Gastroesophageal sphincter (tissue), 4 donors: ENCODE measurements around the gene RRBP1. TPM values are rescaled to one million over a fixed set of nuclear protein-coding genes. Genes with fewer than 3 reads are reported as not detected.
A peak's percentile ranks its signal among the peaks of the same experiment; 100 is the strongest.

Experiments used
- ATAC-seq: fragments of 150-250 bp; one replicate; pipeline ENCODE4 v1.9.1; 2016; ENCODE audit warnings: mild to moderate bottlenecking, moderate library complexity
- H3K27ac ChIP-seq, 4 donors: fragments of 200-600 bp; sonication (generic) in 3 of 4; 1 replicate in 3 of 4; 2 replicates in 1 of 4; pipeline ENCODE4 v1.5.1; 2016 to 2019
- H3K27me3 ChIP-seq: fragments of 200-600 bp; sonication (generic); one replicate; pipeline ENCODE4 v1.5.1; 2019
- H3K36me3 ChIP-seq, 2 donors: fragments of 200-600 bp; sonication (generic); one replicate each; pipeline ENCODE4 v1.5.1; 2019; ENCODE audit warnings: control low read depth in 1 of 2
- H3K4me1 ChIP-seq, 3 donors: fragments of 200-600 bp; sonication (generic); 1 replicate in 2 of 3; 2 replicates in 1 of 3; pipeline ENCODE4 v1.5.1; 2016 to 2019; ENCODE audit warnings: control low read depth in 2 of 3
- H3K4me3 ChIP-seq, 2 donors: fragments of 200-600 bp; sonication (generic); one replicate each; pipeline ENCODE4 v1.5.1; 2019; ENCODE audit warnings: mild to moderate bottlenecking in 1 of 2, moderate library complexity in 1 of 2
- H3K9me3 ChIP-seq, 3 donors: fragments of 200-600 bp; sonication (generic); one replicate each; pipeline ENCODE4 v1.5.1; 2017 to 2019; ENCODE audit warnings: control low read depth in 2 of 3
- EP300 ChIP-seq: sonication (generic); formaldehyde crosslinking; IDR thresholded peaks from one replicate; pipeline ENCODE4 v1.6.1; 2017; ENCODE audit warnings: antibody characterized with exemption, mild to moderate bottlenecking
- POLR2A ChIP-seq, 2 donors: fragments of 450-650 bp; IDR thresholded peaks; one replicate each; pipeline ENCODE4 v1.6.1; 2017; ENCODE audit warnings: antibody characterized with exemption in 2 of 2, mild to moderate bottlenecking in 2 of 2, moderate library complexity in 1 of 2
- POLR2AphosphoS5 ChIP-seq: sonication (generic); formaldehyde crosslinking; IDR thresholded peaks from one replicate; pipeline ENCODE4 v1.6.1; 2017; ENCODE audit warnings: antibody characterized with exemption
- WGBS, 2 donors: methylation state at CpG; one replicate each; pipeline ENCODE4 v1.1.5; 2018; ENCODE audit warnings: low coverage in 1 of 2; 5-methylcytosine and 5-hydroxymethylcytosine counted together
- total RNA-seq, 4 donors: library from RNA; depleted of rRNA; stranded (reverse); fragments of >200 nt; gene quantifications; one replicate each; pipeline ENCODE4 v1.1.0, GENCODE V29; 2016
- TF ChIP-seq, protein P1 (sequence below), 4 experiments: fragments of 200-600 bp in 2 of 4; fragments of 450-650 bp in 2 of 4; sonication (generic) in 1 of 4; IDR thresholded peaks; one replicate each; pipeline ENCODE4 v1.5.1; 2017 to 2019; ENCODE audit warnings: antibody characterized with exemption in 4 of 4, mild to moderate bottlenecking in 2 of 4, moderate library complexity in 2 of 4

Gene RRBP1
- total RNA-seq, 4 donors from 2014 or later, result 61.2 to 89.8 (median 64.7) TPM

DNA sequence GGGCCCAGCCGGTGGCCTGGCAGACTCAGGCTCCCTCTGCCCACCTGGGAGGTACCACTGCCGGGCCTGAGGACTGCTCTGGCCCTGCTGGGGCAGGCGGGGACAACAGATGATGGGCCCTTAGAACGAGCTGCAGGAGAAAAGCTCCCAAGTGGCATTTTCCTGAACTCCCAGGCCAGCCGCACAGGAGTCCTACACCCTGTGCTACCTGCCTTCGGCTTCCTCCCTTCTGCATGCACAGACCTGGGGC, 70.8 kb downstream of the RRBP1 start:
- Histone ChIP-seq H3K27me3 (no peaks in the 10 kb centered on the region), H3K4me1 (peaks cover 6 to 100% (median 60%) of the 10 kb centered on the region in 3 donors), H3K9me3 (no peaks in the 10 kb centered on the region), H3K4me3 (peak overlapping the region in 1 of 2 donors; percentile 12), H3K36me3 (peaks cover 0 to 62% of the 10 kb centered on the region in 2 donors), H3K27ac (peak overlapping the region; percentile 55 to 86 (median 85))
- TF ChIP-seq POLR2A (IDR thresholded peaks at IDR 0.05), result no peak
- TF ChIP-seq, protein P1, sequence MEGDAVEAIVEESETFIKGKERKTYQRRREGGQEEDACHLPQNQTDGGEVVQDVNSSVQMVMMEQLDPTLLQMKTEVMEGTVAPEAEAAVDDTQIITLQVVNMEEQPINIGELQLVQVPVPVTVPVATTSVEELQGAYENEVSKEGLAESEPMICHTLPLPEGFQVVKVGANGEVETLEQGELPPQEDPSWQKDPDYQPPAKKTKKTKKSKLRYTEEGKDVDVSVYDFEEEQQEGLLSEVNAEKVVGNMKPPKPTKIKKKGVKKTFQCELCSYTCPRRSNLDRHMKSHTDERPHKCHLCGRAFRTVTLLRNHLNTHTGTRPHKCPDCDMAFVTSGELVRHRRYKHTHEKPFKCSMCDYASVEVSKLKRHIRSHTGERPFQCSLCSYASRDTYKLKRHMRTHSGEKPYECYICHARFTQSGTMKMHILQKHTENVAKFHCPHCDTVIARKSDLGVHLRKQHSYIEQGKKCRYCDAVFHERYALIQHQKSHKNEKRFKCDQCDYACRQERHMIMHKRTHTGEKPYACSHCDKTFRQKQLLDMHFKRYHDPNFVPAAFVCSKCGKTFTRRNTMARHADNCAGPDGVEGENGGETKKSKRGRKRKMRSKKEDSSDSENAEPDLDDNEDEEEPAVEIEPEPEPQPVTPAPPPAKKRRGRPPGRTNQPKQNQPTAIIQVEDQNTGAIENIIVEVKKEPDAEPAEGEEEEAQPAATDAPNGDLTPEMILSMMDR (IDR thresholded peaks at IDR 0.05), result peak in 1 of 4 experiments; percentile 61
- WGBS, 2 donors, result 20 to 80% methylated on average over 1 to 2 of the region's 6 CpGs
- peak; percentile 11 for ATAC-seq

DNA sequence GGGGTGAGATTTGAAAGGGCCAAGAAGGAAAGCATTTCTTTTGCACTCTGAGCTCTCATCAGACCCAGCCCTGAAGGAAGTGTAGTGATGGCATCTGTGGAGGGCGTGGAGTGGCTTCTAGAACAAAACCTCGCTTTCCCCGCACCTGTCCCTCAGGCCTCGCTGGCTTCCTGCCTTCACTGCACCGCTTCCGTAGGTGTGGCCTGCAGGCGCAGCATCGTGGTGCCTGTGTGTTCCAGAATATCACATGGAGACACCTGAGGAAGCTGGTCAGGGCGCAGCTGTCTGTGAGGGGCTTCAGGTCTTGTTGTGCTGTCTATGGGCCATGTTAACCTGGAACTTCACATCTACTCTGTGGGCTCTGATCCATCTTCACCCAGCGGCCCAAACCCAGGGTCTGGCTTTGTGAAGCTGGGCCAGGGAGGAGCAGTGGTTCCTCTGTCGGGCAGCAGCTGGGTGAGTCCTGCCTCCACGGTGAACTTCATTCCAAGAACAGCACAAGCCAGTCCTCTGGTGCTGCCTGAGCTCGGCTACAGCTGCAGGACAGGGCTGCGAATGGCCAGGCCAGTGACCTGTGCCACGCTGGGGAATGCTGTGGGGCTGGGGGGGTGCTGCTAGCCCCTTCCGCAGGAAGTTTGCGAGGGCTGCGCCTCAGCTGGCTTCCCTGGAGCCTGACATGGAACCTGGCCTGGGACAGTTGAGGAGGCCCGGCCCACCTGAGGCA, 71.3 kb downstream of the RRBP1 start:
- no peaks in the 10 kb centered on the region for H3K9me3 ChIP-seq
- H3K27ac ChIP-seq, result peak overlapping the region; percentile 55 to 86 (median 85)
- H3K27me3 ChIP-seq, result no peaks in the 10 kb centered on the region
- peak overlapping the region in 1 of 2 donors; percentile 12 for H3K4me3 ChIP-seq
- H3K36me3 ChIP-seq, result peaks cover 0 to 62% of the 10 kb centered on the region in 2 donors
- TF ChIP-seq POLR2AphosphoS5 (peak; percentile 1), POLR2A (IDR thresholded peaks at IDR 0.05) (no peak)
- ATAC-seq, result peak; percentile 5
- WGBS, 2 donors, result 21% methylated on average over 6 of the region's 19 CpGs; no CpG with 5 or more reads in 1 of the 2 donors
- peaks cover 6 to 100% (median 56%) of the 10 kb centered on the region in 3 donors for H3K4me1 ChIP-seq

DNA sequence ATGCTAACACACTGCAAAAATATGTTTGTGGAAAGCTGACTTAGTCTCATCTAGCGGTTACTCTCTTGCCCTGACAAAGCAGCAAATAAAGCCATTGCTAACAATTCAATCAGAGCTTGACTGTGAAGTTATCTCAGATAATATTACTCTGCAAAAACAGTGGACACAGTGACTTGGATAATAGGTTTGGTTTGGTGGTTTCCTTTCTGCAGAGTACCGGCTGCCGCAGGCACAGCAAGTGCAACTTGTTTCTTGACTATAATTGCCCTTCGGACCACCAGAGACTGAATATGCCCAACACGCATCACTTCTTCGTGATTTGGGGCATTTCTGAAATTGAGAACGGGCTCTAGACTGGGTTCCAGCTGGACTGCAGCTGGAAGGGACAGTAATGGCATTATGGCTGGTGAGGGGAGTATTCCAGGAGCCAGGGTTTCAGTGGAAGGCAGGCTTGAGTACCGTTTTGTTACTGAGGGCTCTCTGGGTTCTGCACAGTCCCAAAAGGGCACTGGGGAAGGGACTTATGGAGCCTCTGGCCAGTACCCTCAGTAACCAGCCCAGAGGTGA, 72.1 kb downstream of the RRBP1 start:
- WGBS, 2 donors, result 50 to 60% methylated on average over 3 to 4 of the region's 8 CpGs
- Histone ChIP-seq H3K4me3 (no peak overlapping the region), H3K9me3 (no peaks in the 10 kb centered on the region), H3K27me3 (no peaks in the 10 kb centered on the region), H3K27ac (peak overlapping the region; percentile 55 to 86 (median 85)), H3K36me3 (peaks cover 0 to 62% of the 10 kb centered on the region in 2 donors), H3K4me1 (peaks cover 11 to 100% (median 48%) of the 10 kb centered on the region in 3 donors)
- ATAC-seq, result no peak
- no peak for TF ChIP-seq EP300
- TF ChIP-seq POLR2A (IDR thresholded peaks at IDR 0.05), result no peak
- TF ChIP-seq, protein P1 (IDR thresholded peaks at IDR 0.05), result no peak

DNA sequence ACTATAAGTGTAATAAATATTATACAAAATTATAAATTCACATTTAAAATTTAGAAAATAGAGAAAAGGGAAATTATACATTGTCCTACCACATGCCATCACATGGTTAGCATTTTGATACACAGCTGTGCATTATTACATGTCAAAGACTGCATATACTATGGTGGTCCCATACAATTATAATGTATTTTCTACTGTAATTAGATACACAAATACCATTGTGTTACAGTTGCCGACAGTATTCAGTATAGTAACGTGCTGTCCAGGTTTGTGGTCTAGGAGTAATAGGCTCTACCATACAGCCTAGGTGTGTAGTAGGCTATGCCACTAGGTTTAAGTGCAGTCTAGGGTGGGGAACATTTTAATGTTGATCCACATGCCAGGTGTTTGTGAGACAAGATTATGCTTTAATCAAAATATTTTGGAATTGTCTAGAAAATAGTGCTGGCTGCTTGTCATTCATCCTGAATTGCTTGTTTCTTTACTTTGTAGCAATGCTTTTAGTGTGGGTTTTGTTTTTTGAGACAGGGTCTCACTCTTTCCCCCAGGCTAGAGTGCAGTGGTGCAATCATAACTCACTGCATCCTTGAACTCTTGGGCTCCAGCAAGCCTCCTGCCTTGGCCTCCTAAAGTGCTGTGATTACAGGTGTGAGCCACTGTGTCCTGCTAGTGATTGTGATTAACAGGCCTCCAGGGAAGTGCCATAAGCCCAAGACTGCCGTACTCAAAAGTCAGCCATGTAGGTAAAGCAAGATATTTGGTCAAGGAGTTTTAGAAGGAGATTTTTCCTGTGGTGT, 73.1 kb downstream of the RRBP1 start:
- no peaks in the 10 kb centered on the region for H3K27me3 ChIP-seq
- peaks cover 0 to 71% of the 10 kb centered on the region in 2 donors for H3K36me3 ChIP-seq
- H3K4me1 ChIP-seq, result peaks cover 21 to 100% (median 43%) of the 10 kb centered on the region in 3 donors
- H3K27ac ChIP-seq, result peak overlapping the region in 3 of 4 donors; percentile 85 to 86 (median 85)
- no peak for TF ChIP-seq POLR2AphosphoS5
- TF ChIP-seq, protein P1 (IDR thresholded peaks at IDR 0.05), result no peak
- TF ChIP-seq EP300, result no peak
- no peak for TF ChIP-seq POLR2A (IDR thresholded peaks at IDR 0.05)
- no peaks in the 10 kb centered on the region for H3K9me3 ChIP-seq
- WGBS, 2 donors, result 48 to 52% methylated on average over 3 of the region's 3 CpGs
- ATAC-seq, result no peak
- no peak overlapping the region for H3K4me3 ChIP-seq

DNA sequence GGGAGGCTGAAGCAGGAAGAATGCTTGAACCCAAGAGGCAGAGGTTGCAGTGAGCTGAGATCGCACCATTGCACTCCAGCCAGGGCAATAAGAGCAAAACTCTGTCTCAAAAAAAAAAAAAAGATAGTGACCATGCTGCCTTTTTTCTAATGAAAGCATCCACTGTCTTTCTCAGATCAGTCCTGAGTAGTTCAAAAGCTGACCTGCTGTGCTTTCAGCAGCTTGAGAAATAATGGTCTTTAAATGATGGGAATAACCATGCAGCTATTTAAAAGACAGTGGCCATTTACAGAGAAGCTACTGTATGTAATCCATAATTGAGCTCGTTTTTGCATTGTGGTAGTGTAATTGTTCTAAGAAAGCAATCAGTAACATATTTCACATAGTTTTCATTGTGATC, 76.0 kb downstream of the RRBP1 start:
- H3K27me3 ChIP-seq, result no peaks in the 10 kb centered on the region
- 32 to 47% methylated on average over 2 of the region's 2 CpGs for WGBS, 2 donors
- peaks cover 36 to 100% (median 36%) of the 10 kb centered on the region in 3 donors for H3K4me1 ChIP-seq
- H3K4me3 ChIP-seq, result no peak overlapping the region
- H3K9me3 ChIP-seq, result no peaks in the 10 kb centered on the region
- no peak for ATAC-seq
- H3K36me3 ChIP-seq, result peaks cover 0 to 97% of the 10 kb centered on the region in 2 donors
- peak overlapping the region in 3 of 4 donors; percentile 21 to 81 (median 30) for H3K27ac ChIP-seq
- TF ChIP-seq POLR2AphosphoS5 (no peak), EP300 (no peak), POLR2A (IDR thresholded peaks at IDR 0.05) (no peak)
- TF ChIP-seq, protein P1 (IDR thresholded peaks at IDR 0.05), result no peak
